SK-N-SH treated with all-trans-retinoic acid at 6 μM for 48 hours (cell line): Measurements from ENCODE around the gene ALPK3.

Experiments
- ATAC-seq: fragments of 200-7000 bp; cut with Tn5 transposase; 3 replicates; pipeline ENCODE4 v1.9.1; 2020; ENCODE audit warnings: mild to moderate bottlenecking, moderate library complexity
- ARNTL ChIP-seq: fragments of 450-650 bp; formaldehyde crosslinking; IDR thresholded peaks from 2 replicates; pipeline ENCODE4 v1.5.0; 2020; ENCODE audit warnings: low read depth, mild to moderate bottlenecking, moderate library complexity, borderline replicate concordance
- BACH2 ChIP-seq: fragments of 250-450 bp; sonication (Bioruptor Pico); IDR thresholded peaks from 2 replicates; pipeline ENCODE4 v1.9.0; 2021; ENCODE audit warnings: mild to moderate bottlenecking, borderline replicate concordance
- CSDC2 ChIP-seq: fragments of 250-450 bp; sonication (Bioruptor Pico); IDR thresholded peaks from 2 replicates; pipeline ENCODE4 v1.5.0; 2020; ENCODE audit warnings: mild to moderate bottlenecking, moderate library complexity
- ESRRG ChIP-seq: fragments of 250-450 bp; sonication (Bioruptor Pico); IDR thresholded peaks from 2 replicates; pipeline ENCODE4 v1.6.1; 2021; ENCODE audit warnings: mild to moderate bottlenecking
- GLIS3 ChIP-seq: fragments of 250-450 bp; sonication (Bioruptor Pico); IDR thresholded peaks from 2 replicates; pipeline ENCODE4 v1.5.0; 2020; ENCODE audit warnings: mild to moderate bottlenecking, moderate library complexity
- ISL1 ChIP-seq: fragments of 250-450 bp; sonication (Bioruptor Pico); IDR thresholded peaks from 2 replicates; pipeline ENCODE4 v2.1.2; 2022; ENCODE audit warnings: mild to moderate bottlenecking, moderate library complexity
- OSR1 ChIP-seq: fragments of 250-450 bp; sonication (Bioruptor Pico); IDR thresholded peaks from 2 replicates; pipeline ENCODE4 v1.8.0; 2022; ENCODE audit warnings: moderate library complexity, mild to moderate bottlenecking, inconsistent platforms
- PPARA ChIP-seq: fragments of 250-450 bp; sonication (Bioruptor Pico); IDR thresholded peaks from 2 replicates; pipeline ENCODE4 v1.5.0; 2020; ENCODE audit warnings: mild to moderate bottlenecking, borderline replicate concordance
- SNAI2 ChIP-seq: fragments of 250-450 bp; sonication (Bioruptor Pico); IDR thresholded peaks from 2 replicates; pipeline ENCODE4 v1.5.0; 2020; ENCODE audit warnings: mild to moderate bottlenecking, moderate library complexity
- TCF4 ChIP-seq: fragments of 250-450 bp; sonication (Bioruptor Pico); IDR thresholded peaks from 2 replicates; pipeline ENCODE4 v1.8.0; 2021; ENCODE audit warnings: mild to moderate bottlenecking, moderate library complexity, borderline replicate concordance
- TOX ChIP-seq: fragments of 250-450 bp; sonication (Bioruptor Pico); IDR thresholded peaks from 2 replicates; pipeline ENCODE4 v1.8.0; 2021; ENCODE audit warnings: mild to moderate bottlenecking, moderate library complexity, borderline replicate concordance
- ZC3H10 ChIP-seq: fragments of 250-450 bp; sonication (Bioruptor Pico); IDR thresholded peaks from 2 replicates; pipeline ENCODE4 v1.5.1; 2021; ENCODE audit warnings: mild to moderate bottlenecking, moderate library complexity
- ZFP3 ChIP-seq: fragments of 250-450 bp; sonication (Bioruptor Pico); IDR thresholded peaks from 2 replicates; pipeline ENCODE4 v1.5.0; 2020; ENCODE audit warnings: mild to moderate bottlenecking, moderate library complexity
- ZFP30 ChIP-seq: fragments of 450-650 bp; formaldehyde crosslinking; IDR thresholded peaks from 2 replicates; pipeline ENCODE4 v1.5.0; 2022; ENCODE audit warnings: mild to moderate bottlenecking, moderate library complexity
- ZNF70 ChIP-seq: fragments of 450-650 bp; formaldehyde crosslinking; IDR thresholded peaks from 2 replicates; pipeline ENCODE4 v1.5.0; 2020; ENCODE audit warnings: mild to moderate bottlenecking, moderate library complexity
- ZNF8 ChIP-seq: fragments of 450-650 bp; formaldehyde crosslinking; IDR thresholded peaks from 2 replicates; pipeline ENCODE4 v1.5.0; 2020; ENCODE audit warnings: mild to moderate bottlenecking, moderate library complexity
- TF ChIP-seq, protein P1 (sequence below): fragments of 250-450 bp; sonication (Bioruptor Pico); IDR thresholded peaks from 2 replicates; pipeline ENCODE4 v1.5.1; 2020; ENCODE audit warnings: low read depth, mild to moderate bottlenecking, moderate library complexity
- TF ChIP-seq, protein P2 (sequence below): fragments of 250-450 bp; sonication (Bioruptor Pico); IDR thresholded peaks from 2 replicates; pipeline ENCODE4 v1.8.0; 2020; ENCODE audit warnings: mild to moderate bottlenecking, moderate library complexity, borderline replicate concordance
- TF ChIP-seq, protein P3 (sequence below): fragments of 250-450 bp; sonication (Bioruptor Pico); IDR thresholded peaks from 2 replicates; pipeline ENCODE4 v1.8.0; 2021; ENCODE audit warnings: low read depth, mild to moderate bottlenecking, moderate library complexity, borderline replicate concordance
- TF ChIP-seq, protein P4 (sequence below): fragments of 250-450 bp; sonication (Bioruptor Pico); IDR thresholded peaks from 2 replicates; pipeline ENCODE4 v1.5.0; 2020; ENCODE audit warnings: mild to moderate bottlenecking, moderate library complexity

Gene ALPK3

DNA sequence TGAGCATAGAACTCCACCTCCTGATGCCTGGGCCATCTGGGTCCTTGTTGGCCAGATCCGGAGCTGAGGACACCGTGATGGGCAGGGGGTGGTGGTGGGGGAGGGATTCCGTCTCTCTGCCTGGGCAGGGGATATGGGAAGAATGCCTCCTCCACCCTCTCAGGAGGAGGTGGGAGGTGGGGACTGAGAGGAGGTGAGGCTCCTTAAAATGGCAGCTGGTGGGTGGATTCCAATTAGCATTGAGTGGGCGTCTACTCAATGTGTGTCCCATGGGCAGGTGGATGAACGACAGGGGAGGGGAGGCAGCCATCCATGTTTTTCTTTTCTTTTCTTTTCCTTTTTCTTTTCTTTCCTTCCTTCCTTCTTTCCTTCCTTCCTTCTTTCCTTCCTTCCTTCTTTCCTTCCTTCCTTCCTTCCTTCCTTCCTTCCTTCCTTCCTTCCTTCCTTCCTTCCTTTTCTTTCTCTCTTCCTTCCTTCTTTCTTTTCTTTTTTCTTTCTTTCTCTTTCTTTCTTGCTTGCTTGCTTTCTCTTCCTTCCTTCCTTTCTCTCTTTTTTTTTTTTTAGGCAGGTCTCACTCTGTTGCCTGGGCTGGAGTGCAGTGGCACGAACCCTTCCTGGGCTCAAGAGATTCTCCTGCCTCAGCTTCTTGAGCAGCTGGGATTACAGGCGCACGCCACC lies 72.3 kb downstream of the ALPK3 start:
- TF ChIP-seq, protein P1, sequence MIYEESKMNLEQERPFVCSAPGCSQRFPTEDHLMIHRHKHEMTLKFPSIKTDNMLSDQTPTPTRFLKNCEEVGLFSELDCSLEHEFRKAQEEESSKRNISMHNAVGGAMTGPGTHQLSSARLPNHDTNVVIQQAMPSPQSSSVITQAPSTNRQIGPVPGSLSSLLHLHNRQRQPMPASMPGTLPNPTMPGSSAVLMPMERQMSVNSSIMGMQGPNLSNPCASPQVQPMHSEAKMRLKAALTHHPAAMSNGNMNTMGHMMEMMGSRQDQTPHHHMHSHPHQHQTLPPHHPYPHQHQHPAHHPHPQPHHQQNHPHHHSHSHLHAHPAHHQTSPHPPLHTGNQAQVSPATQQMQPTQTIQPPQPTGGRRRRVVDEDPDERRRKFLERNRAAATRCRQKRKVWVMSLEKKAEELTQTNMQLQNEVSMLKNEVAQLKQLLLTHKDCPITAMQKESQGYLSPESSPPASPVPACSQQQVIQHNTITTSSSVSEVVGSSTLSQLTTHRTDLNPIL (CRISPR knock-in tag), result no peak
- TF ChIP-seq ESRRG, result no peak
- TF ChIP-seq, protein P2, sequence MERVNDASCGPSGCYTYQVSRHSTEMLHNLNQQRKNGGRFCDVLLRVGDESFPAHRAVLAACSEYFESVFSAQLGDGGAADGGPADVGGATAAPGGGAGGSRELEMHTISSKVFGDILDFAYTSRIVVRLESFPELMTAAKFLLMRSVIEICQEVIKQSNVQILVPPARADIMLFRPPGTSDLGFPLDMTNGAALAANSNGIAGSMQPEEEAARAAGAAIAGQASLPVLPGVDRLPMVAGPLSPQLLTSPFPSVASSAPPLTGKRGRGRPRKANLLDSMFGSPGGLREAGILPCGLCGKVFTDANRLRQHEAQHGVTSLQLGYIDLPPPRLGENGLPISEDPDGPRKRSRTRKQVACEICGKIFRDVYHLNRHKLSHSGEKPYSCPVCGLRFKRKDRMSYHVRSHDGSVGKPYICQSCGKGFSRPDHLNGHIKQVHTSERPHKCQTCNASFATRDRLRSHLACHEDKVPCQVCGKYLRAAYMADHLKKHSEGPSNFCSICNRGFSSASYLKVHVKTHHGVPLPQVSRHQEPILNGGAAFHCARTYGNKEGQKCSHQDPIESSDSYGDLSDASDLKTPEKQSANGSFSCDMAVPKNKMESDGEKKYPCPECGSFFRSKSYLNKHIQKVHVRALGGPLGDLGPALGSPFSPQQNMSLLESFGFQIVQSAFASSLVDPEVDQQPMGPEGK, result no peak
- no peak for TF ChIP-seq PPARA (CRISPR knock-in tag)
- TF ChIP-seq GLIS3, result no peak
- TF ChIP-seq ISL1 (CRISPR knock-in tag), result no peak
- TF ChIP-seq ARNTL (CRISPR knock-in tag), result no peak
- no peak for ATAC-seq

DNA sequence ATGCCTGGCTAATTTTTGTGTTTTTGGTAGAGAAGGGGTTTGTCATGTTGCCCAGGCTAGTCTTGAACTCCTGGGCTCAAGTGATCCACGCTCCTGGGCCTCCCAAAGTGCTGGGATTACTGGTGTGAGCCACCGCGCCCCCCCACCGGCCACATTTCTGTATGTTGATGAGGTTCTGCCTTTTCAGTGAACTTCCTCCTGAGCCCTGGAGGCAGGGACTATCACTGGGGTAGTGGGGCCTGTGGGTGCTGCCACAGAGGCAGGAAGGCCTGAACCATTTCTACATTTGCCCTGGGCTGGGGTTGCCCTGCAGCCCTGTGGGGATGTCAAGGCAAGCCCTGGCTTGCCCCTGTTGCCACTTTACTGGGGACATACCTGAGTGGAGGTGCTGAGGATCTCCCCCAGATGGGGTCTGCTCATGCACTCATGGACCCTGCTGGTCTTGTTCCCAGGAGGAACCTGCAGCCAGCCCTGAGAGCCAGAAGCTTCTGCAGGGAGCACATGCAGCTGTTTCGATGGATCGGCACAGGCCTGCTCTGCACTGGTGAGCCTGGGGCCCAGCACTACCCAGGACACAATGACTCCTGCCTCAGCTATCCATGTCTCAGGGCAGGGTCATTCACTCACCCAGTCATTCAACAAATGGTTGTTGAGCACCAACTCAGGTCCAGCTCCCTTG lies 73.0 kb downstream of the ALPK3 start:
- TF ChIP-seq GLIS3 (no peak), ZFP30 (CRISPR knock-in tag) (no peak), ZNF70 (CRISPR knock-in tag) (no peak), SNAI2 (CRISPR knock-in tag) (no peak), ARNTL (CRISPR knock-in tag) (no peak), ZFP3 (no peak), CSDC2 (no peak)
- TF ChIP-seq, protein P1 (CRISPR knock-in tag), result no peak
- no peak for ATAC-seq

DNA sequence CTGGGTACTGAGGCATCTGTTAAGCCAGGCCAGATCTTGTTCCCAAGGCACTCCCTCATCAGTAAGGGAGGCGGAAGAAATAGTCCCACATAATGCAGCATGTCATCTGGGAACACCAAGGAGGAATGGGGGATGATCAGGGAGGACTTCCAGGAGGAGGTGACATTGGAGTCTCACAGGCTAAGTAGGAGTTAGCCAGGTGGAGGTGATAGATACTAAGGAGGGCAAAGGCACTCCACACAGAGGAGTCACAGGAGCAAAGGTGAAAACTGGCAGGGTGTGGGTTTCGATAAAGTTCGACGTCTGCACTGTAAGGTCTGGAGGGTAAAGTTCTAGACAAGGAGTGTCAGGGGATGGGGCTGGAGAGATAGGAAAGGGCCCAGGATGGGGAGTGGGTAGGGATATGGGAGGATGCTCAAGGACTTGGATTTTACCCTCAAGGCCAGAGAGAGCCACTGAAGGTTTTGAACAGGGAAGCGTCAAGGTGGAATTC lies 73.6 kb downstream of the ALPK3 start:
- ATAC-seq, result no peak
- TF ChIP-seq, protein P3, sequence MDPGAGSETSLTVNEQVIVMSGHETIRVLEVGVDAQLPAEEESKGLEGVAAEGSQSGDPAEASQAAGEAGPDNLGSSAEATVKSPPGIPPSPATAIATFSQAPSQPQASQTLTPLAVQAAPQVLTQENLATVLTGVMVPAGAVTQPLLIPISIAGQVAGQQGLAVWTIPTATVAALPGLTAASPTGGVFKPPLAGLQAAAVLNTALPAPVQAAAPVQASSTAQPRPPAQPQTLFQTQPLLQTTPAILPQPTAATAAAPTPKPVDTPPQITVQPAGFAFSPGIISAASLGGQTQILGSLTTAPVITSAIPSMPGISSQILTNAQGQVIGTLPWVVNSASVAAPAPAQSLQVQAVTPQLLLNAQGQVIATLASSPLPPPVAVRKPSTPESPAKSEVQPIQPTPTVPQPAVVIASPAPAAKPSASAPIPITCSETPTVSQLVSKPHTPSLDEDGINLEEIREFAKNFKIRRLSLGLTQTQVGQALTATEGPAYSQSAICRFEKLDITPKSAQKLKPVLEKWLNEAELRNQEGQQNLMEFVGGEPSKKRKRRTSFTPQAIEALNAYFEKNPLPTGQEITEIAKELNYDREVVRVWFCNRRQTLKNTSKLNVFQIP, result no peak

DNA sequence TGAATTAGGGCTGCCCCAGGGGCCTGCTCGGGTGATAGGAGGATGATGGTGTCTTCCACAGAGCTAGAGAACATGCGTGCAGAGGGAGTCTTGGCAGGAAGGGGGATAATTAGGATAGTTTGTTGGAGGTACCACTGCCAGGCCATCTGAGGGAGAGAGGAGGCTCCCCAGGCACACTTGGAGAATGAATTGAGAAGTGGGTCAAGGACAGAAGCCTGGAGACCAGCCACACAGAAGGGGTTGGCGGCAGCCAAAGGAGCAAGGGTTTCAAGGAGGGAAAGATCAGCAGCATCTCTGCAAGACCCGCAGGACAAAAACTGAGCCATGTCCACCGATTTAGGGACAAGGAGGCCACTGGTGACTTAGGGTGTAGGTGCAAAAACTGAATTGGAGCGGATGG lies 74.2 kb downstream of the ALPK3 start:
- ATAC-seq, result no peak
- TF ChIP-seq ZNF8 (CRISPR knock-in tag), result no peak
- TF ChIP-seq, protein P4, sequence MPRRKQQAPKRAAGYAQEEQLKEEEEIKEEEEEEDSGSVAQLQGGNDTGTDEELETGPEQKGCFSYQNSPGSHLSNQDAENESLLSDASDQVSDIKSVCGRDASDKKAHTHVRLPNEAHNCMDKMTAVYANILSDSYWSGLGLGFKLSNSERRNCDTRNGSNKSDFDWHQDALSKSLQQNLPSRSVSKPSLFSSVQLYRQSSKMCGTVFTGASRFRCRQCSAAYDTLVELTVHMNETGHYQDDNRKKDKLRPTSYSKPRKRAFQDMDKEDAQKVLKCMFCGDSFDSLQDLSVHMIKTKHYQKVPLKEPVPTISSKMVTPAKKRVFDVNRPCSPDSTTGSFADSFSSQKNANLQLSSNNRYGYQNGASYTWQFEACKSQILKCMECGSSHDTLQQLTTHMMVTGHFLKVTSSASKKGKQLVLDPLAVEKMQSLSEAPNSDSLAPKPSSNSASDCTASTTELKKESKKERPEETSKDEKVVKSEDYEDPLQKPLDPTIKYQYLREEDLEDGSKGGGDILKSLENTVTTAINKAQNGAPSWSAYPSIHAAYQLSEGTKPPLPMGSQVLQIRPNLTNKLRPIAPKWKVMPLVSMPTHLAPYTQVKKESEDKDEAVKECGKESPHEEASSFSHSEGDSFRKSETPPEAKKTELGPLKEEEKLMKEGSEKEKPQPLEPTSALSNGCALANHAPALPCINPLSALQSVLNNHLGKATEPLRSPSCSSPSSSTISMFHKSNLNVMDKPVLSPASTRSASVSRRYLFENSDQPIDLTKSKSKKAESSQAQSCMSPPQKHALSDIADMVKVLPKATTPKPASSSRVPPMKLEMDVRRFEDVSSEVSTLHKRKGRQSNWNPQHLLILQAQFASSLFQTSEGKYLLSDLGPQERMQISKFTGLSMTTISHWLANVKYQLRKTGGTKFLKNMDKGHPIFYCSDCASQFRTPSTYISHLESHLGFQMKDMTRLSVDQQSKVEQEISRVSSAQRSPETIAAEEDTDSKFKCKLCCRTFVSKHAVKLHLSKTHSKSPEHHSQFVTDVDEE (CRISPR knock-in tag), result no peak
- no peak for TF ChIP-seq TCF4
- TF ChIP-seq GLIS3, result no peak
- no peak for TF ChIP-seq PPARA (CRISPR knock-in tag)
- no peak for TF ChIP-seq OSR1 (CRISPR knock-in tag)
- TF ChIP-seq TOX, result no peak
- no peak for TF ChIP-seq ZNF70 (CRISPR knock-in tag)
- TF ChIP-seq, protein P2, result no peak
- TF ChIP-seq, protein P3, result no peak
- no peak for TF ChIP-seq CSDC2
- TF ChIP-seq ZFP3, result no peak
- no peak for TF ChIP-seq ISL1 (CRISPR knock-in tag)
- no peak for TF ChIP-seq SNAI2 (CRISPR knock-in tag)
- TF ChIP-seq BACH2, result no peak
- TF ChIP-seq ESRRG, result no peak
- TF ChIP-seq ZFP30 (CRISPR knock-in tag), result no peak
- no peak for TF ChIP-seq ARNTL (CRISPR knock-in tag)
- TF ChIP-seq ZC3H10 (CRISPR knock-in tag), result no peak
